ENCODE results near the gene NXN. TPM values are rescaled to one million over a fixed set of nuclear protein-coding genes. Genes with fewer than 3 reads are reported as not detected.

NXN gene
- total RNA-seq, 4 donors from 2014 or later = 10.6 to 222 (median 13.8) TPM

GRCh38 chr17:980406-981291, 1.1 kb upstream of the NXN start:
- no peaks in the 10 kb centered on the region for H3K9me3 ChIP-seq
- 0 to 27% methylated on average over 12 to 42 of the region's 43 CpGs for WGBS, 2 donors (ENCODE audit: low coverage in 1 of 2)
- intact Hi-C loops (cut with DNase I; ENCODE audit: low total_unique reads) = loop anchor here (1.0 kb wide), 1 partner anchor 185 kb away; no protein-coding TSS in a partner anchor
- peaks cover 0 to 29% (median 18%) of the 10 kb centered on the region in 4 donors for H3K4me1 ChIP-seq
- no peaks in the 10 kb centered on the region for H3K36me3 ChIP-seq
- H3K4me3 ChIP-seq = peak overlapping the region in 3 of 4 donors; percentile 56 to 84 (median 61)
- TF ChIP-seq CTCF (IDR thresholded peaks at IDR 0.05) (peak; percentile 64 to 90 (median 69)), POLR2AphosphoS5 (IDR thresholded peaks at IDR 0.05) (peak in 1 of 3 donors; percentile 32), EP300 (IDR thresholded peaks at IDR 0.05; ENCODE audit: low read depth) (no peak), POLR2A (IDR thresholded peaks at IDR 0.05) (no peak)
- peaks cover 32% of the 10 kb centered on the region for H3K27me3 ChIP-seq
- in situ Hi-C loops (cut with MboI; ENCODE audit: low pct_ligation_motif_present in 1 of 4, low pct_unique_long_range_greater_than_20kb in 1 of 4, low sequenced_read_pairs in 3 of 4) = loop anchor here (10.0 kb wide), 2 partner anchors 186 to 196 kb away; partner anchors contain the start of genes GLOD4 (in 2 of the 4) and MRM3 (in 2 of the 4)
- peak; percentile 81 for DNase-seq
- peak overlapping the region; percentile 79 to 91 (median 86) for H3K27ac ChIP-seq

DNA sequence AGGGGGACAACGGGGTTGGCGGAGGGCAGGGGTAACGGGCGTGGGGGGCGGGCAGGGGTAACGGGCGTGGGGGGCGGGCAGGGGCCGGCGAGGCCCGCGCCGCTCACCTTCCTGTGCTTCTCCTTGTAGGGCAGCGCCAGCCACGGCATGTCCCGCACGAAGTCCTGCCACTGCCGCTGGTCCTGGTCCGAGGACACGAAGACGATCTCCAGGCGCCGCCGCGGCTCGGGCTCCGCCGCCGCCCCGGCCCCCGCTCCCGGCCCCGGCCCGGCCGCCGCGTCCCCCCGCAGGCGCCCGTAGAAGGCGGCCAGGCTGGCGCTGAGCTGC, 401 bp downstream of the NXN start:
- H3K36me3 ChIP-seq = no peaks in the 10 kb centered on the region
- intact Hi-C loops (cut with DNase I; ENCODE audit: low total_unique reads) (loop anchor here (10.0 kb wide), 2 partner anchors 64 to 94 kb away; no protein-coding TSS in a partner anchor), in situ Hi-C loops (cut with MboI; ENCODE audit: low pct_ligation_motif_present in 1 of 4, low pct_unique_long_range_greater_than_20kb in 1 of 4, low sequenced_read_pairs in 3 of 4) (no loop called here)
- TF ChIP-seq POLR2A (IDR thresholded peaks at IDR 0.05) (no peak), POLR2AphosphoS5 (IDR thresholded peaks at IDR 0.05) (no peak), CTCF (IDR thresholded peaks at IDR 0.05) (no peak), EP300 (IDR thresholded peaks at IDR 0.05; ENCODE audit: low read depth) (no peak)
- peak overlapping the region; percentile 80 to 91 (median 90) for H3K27ac ChIP-seq
- no peaks in the 10 kb centered on the region for H3K9me3 ChIP-seq
- H3K4me3 ChIP-seq = peak overlapping the region; percentile 56 to 84 (median 60)
- peaks cover 0 to 37% (median 20%) of the 10 kb centered on the region in 4 donors for H3K4me1 ChIP-seq
- peaks cover 34% of the 10 kb centered on the region for H3K27me3 ChIP-seq
- WGBS, 2 donors (ENCODE audit: low coverage in 1 of 2) = 0% methylated on average over 10 of the region's 42 CpGs; no CpG with 5 or more reads in 1 of the 2 donors
- DNase-seq = no peak

DNA sequence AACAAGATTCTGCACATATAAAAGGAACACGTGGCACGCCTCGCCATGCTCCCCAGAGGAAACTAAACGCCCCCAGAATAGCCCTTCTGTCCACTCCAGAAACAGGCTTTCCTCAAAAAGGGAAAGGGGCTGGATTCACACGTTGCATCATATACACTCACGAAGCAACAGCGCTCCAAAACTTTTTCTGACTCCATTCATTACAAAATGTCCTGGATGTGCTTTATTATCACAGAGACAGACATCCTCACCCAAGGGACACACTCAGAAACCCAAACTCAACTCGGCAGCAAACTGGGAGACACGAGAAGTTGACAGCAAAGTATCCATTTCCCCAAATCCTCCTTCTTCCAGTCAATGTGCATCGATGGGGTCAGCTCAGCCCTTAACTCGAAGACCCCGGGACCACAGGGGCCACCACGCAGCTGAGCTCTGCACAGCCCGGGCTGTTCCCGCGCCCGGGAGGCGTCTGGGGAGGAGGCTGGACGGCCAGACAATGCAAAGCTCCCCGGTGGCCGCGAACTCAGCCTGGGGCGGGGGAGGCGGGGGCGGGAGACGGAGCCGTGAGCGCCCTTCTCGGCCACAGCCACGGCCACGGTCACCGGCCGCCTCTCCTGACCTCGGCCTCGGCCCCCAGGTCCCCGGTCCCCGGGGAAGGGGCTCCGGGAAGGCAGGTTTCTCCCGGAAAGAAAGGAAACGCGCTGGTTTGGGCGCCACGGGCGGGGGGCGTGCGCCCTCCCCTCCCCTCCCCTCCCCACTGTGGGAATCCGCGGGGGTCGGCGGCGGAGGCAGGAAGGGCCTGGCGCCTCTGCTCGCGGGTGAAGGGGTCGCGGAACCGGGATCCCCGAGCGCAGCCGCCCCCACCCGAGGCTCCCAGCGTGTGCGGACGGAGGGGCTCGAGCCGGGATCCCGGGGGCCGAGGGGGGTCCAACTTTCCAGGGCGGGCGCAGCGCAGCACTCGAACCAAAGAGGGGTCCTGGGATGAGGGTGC, 1.2 kb downstream of the NXN start:
- TF ChIP-seq POLR2AphosphoS5 (IDR thresholded peaks at IDR 0.05) (peak; percentile 7 to 24 (median 8)), EP300 (IDR thresholded peaks at IDR 0.05; ENCODE audit: low read depth) (no peak)
- Histone ChIP-seq H3K27me3 (peaks cover 34% of the 10 kb centered on the region), H3K4me1 (peaks cover 0 to 37% (median 20%) of the 10 kb centered on the region in 4 donors), H3K27ac (peak overlapping the region; percentile 80 to 91 (median 90)), H3K9me3 (no peaks in the 10 kb centered on the region), H3K4me3 (peak overlapping the region; percentile 56 to 84 (median 68)), H3K36me3 (no peaks in the 10 kb centered on the region)
- in situ Hi-C loops (cut with MboI; ENCODE audit: low pct_ligation_motif_present in 1 of 4, low pct_unique_long_range_greater_than_20kb in 1 of 4, low sequenced_read_pairs in 3 of 4) = no loop called here
- no peak for DNase-seq
- WGBS, 2 donors (ENCODE audit: low coverage in 1 of 2) = 3 to 6% methylated on average over 9 to 44 of the region's 72 CpGs
- intact Hi-C loops (cut with DNase I; ENCODE audit: low total_unique reads) = loop anchor here (10.0 kb wide), 2 partner anchors 64 to 94 kb away; no protein-coding TSS in a partner anchor

DNA sequence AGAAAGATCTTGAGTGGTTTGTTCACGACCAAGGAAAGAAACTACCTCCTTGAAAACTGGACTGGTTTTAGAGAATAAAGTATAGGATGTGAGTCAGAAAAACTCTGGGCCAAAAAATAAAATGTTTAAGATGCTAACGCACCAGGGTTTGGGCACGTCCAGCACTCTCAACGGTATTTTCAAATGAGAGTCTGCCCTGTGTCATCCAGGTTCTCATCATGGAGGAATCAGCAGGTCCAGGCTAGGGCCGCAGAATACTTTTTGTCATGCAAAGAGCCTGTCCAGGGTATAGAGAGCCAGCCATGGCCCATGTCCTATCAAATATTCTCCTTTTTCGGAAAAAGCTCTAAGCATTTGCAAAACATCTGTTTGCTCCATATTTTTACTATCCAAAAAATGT, 2.4 kb downstream of the NXN start:
- Histone ChIP-seq H3K27me3 (peaks cover 34% of the 10 kb centered on the region), H3K36me3 (no peaks in the 10 kb centered on the region), H3K9me3 (no peaks in the 10 kb centered on the region), H3K4me3 (peak overlapping the region in 1 of 4 donors; percentile 84), H3K4me1 (peaks cover 0 to 37% (median 20%) of the 10 kb centered on the region in 4 donors), H3K27ac (peak overlapping the region; percentile 80 to 91 (median 90))
- in situ Hi-C loops (cut with MboI; ENCODE audit: low pct_ligation_motif_present in 1 of 4, low pct_unique_long_range_greater_than_20kb in 1 of 4, low sequenced_read_pairs in 3 of 4) = no loop called here
- 71% methylated on average over 6 of the region's 6 CpGs for WGBS, 2 donors (ENCODE audit: low coverage in 1 of 2)
- intact Hi-C loops (cut with DNase I; ENCODE audit: low total_unique reads) = loop anchor here (10.0 kb wide), 2 partner anchors 62 to 92 kb away; no protein-coding TSS in a partner anchor
- TF ChIP-seq CTCF (IDR thresholded peaks at IDR 0.05) (no peak), POLR2A (IDR thresholded peaks at IDR 0.05) (no peak)
- no peak for DNase-seq

All from transverse colon (tissue), 4 donors.